ENCODE results near the gene CHRM4.

CHRM4 gene

GRCh38 chr11:46378296-46378695, 13.3 kb downstream of the CHRM4 start:
- H2AFZ ChIP-seq (ENCODE audit: low read length), result no peak overlapping the region
- H3K9me3 ChIP-seq (ENCODE audit: insufficient read depth, low read depth, low read length), result no peaks in the 10 kb centered on the region
- H3K36me3 ChIP-seq (ENCODE audit: insufficient read depth, low read length), result peaks cover 57% of the 10 kb centered on the region; the same call in 1 of the 2 replicates
- no peaks in the 10 kb centered on the region for H3K27me3 ChIP-seq (ENCODE audit: insufficient read depth, low read length, poor library complexity, severe bottlenecking)
- H3K79me2 ChIP-seq (ENCODE audit: insufficient read depth, low read length), result no peaks in the 10 kb centered on the region
- TF ChIP-seq EZH2phosphoT487 (IDR thresholded peaks at IDR 0.05; ENCODE audit: borderline replicate concordance) (no peak), CTCF (conservative IDR thresholded peaks at IDR 0.05; ENCODE audit: low read length) (no peak)
- H3K4me3 ChIP-seq (ENCODE audit: low read length, poor library complexity, severe bottlenecking), result no peak overlapping the region
- H4K20me1 ChIP-seq (ENCODE audit: insufficient read depth, low read length, poor library complexity, severe bottlenecking), result peaks cover 3% of the 10 kb centered on the region
- no peaks in the 10 kb centered on the region for H3K9me2 ChIP-seq (replicated peaks; ENCODE audit: low read depth, low read length)
- H3F3A ChIP-seq (ENCODE audit: low read depth), result no peaks in the 10 kb centered on the region
- no peaks in the 10 kb centered on the region for H3K4me1 ChIP-seq (ENCODE audit: insufficient read depth, low read length, poor library complexity, severe bottlenecking)
- H3K4me2 ChIP-seq (ENCODE audit: low read depth, low read length, poor library complexity, severe bottlenecking), result no peak overlapping the region
- no peak overlapping the region for H3K9ac ChIP-seq (ENCODE audit: low read depth, low read length, poor library complexity, severe bottlenecking)

GRCh38 chr11:46377831-46378230, 13.7 kb downstream of the CHRM4 start:
- Histone ChIP-seq H2AFZ (ENCODE audit: low read length) (no peak overlapping the region), H3K36me3 (ENCODE audit: insufficient read depth, low read length) (peaks cover 61% of the 10 kb centered on the region; the same call in 1 of the 2 replicates), H3K9me3 (ENCODE audit: insufficient read depth, low read depth, low read length) (no peaks in the 10 kb centered on the region), H3F3A (ENCODE audit: low read depth) (no peaks in the 10 kb centered on the region), H4K20me1 (ENCODE audit: insufficient read depth, low read length, poor library complexity, severe bottlenecking) (peaks cover 3% of the 10 kb centered on the region), H3K79me2 (ENCODE audit: insufficient read depth, low read length) (no peaks in the 10 kb centered on the region), H3K27me3 (ENCODE audit: insufficient read depth, low read length, poor library complexity, severe bottlenecking) (no peaks in the 10 kb centered on the region), H3K9me2 (replicated peaks; ENCODE audit: low read depth, low read length) (no peaks in the 10 kb centered on the region), H3K9ac (ENCODE audit: low read depth, low read length, poor library complexity, severe bottlenecking) (no peak overlapping the region), H3K4me1 (ENCODE audit: insufficient read depth, low read length, poor library complexity, severe bottlenecking) (no peaks in the 10 kb centered on the region), H3K4me3 (ENCODE audit: low read length, poor library complexity, severe bottlenecking) (no peak overlapping the region), H3K4me2 (ENCODE audit: low read depth, low read length, poor library complexity, severe bottlenecking) (no peak overlapping the region)
- TF ChIP-seq CTCF (conservative IDR thresholded peaks at IDR 0.05; ENCODE audit: low read length) (no peak), EZH2phosphoT487 (IDR thresholded peaks at IDR 0.05; ENCODE audit: borderline replicate concordance) (no peak)

GRCh38 chr11:46377290-46377689, 14.3 kb downstream of the CHRM4 start:
- H3K79me2 ChIP-seq (ENCODE audit: insufficient read depth, low read length), result no peaks in the 10 kb centered on the region
- H3K9me3 ChIP-seq (ENCODE audit: insufficient read depth, low read depth, low read length), result no peaks in the 10 kb centered on the region
- peaks cover 66% of the 10 kb centered on the region; the same call in 1 of the 2 replicates for H3K36me3 ChIP-seq (ENCODE audit: insufficient read depth, low read length)
- no peak for TF ChIP-seq EZH2phosphoT487 (IDR thresholded peaks at IDR 0.05; ENCODE audit: borderline replicate concordance)
- TF ChIP-seq CTCF (conservative IDR thresholded peaks at IDR 0.05; ENCODE audit: low read length), result no peak
- H3K4me1 ChIP-seq (ENCODE audit: insufficient read depth, low read length, poor library complexity, severe bottlenecking), result no peaks in the 10 kb centered on the region
- no peak overlapping the region for H3K4me2 ChIP-seq (ENCODE audit: low read depth, low read length, poor library complexity, severe bottlenecking)
- no peaks in the 10 kb centered on the region for H3K9me2 ChIP-seq (replicated peaks; ENCODE audit: low read depth, low read length)
- H3K27me3 ChIP-seq (ENCODE audit: insufficient read depth, low read length, poor library complexity, severe bottlenecking), result no peaks in the 10 kb centered on the region
- H3F3A ChIP-seq (ENCODE audit: low read depth), result no peaks in the 10 kb centered on the region
- no peak overlapping the region for H3K4me3 ChIP-seq (ENCODE audit: low read length, poor library complexity, severe bottlenecking)
- H3K9ac ChIP-seq (ENCODE audit: low read depth, low read length, poor library complexity, severe bottlenecking), result no peak overlapping the region
- no peak overlapping the region for H2AFZ ChIP-seq (ENCODE audit: low read length)
- H4K20me1 ChIP-seq (ENCODE audit: insufficient read depth, low read length, poor library complexity, severe bottlenecking), result peaks cover 3% of the 10 kb centered on the region
